Suprapubic skin (tissue), 3 donors: Measurements from ENCODE around the gene NVL.

Source experiments
- POLR2AphosphoS5 ChIP-seq, 3 donors: sonication (generic); formaldehyde crosslinking; IDR thresholded peaks; one replicate each; pipeline ENCODE4 v1.6.1; 2017; ENCODE audit warnings: antibody characterized with exemption in 3 of 3
- TF ChIP-seq, protein P1 (sequence below), 2 donors: fragments of 200-600 bp in 1 of 2; fragments of 450-650 bp in 1 of 2; sonication (generic) in 1 of 2; IDR thresholded peaks; one replicate each; pipeline ENCODE4 v1.5.1; 2016 to 2019; ENCODE audit warnings: antibody characterized with exemption in 2 of 2, mild to moderate bottlenecking in 1 of 2, moderate library complexity in 1 of 2

DNA sequence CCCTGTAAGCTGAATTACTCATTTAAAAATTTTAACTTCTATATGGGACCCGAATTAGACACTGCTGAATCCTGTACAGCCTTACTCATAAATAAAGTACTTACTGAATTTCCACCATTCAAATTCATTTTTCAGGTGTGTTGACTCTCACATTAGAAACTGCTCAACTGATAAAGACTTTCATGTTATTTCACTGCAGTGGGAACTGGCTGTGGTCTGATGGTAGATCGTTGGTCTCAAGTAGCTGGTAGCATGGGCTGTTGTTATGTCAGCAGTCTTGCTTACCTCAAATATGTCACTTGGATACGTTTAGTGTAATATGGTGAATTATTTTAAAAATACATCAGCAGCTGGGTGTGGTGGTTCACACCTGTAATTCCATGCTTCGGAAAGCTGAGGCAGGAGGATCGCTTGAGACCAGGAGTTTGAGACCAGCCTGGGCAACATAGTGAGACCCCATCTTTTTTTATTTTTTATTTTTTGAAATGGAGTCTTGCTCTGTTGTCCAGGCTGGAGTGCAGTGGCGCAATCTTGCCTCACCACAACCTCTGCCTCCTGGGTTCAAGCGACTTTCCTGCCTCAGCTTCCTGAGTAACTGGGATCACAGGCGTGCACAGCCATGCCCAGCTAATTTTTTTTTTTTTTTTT, 136.5 kb downstream of the NVL start:
- TF ChIP-seq, protein P1, sequence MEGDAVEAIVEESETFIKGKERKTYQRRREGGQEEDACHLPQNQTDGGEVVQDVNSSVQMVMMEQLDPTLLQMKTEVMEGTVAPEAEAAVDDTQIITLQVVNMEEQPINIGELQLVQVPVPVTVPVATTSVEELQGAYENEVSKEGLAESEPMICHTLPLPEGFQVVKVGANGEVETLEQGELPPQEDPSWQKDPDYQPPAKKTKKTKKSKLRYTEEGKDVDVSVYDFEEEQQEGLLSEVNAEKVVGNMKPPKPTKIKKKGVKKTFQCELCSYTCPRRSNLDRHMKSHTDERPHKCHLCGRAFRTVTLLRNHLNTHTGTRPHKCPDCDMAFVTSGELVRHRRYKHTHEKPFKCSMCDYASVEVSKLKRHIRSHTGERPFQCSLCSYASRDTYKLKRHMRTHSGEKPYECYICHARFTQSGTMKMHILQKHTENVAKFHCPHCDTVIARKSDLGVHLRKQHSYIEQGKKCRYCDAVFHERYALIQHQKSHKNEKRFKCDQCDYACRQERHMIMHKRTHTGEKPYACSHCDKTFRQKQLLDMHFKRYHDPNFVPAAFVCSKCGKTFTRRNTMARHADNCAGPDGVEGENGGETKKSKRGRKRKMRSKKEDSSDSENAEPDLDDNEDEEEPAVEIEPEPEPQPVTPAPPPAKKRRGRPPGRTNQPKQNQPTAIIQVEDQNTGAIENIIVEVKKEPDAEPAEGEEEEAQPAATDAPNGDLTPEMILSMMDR (IDR thresholded peaks at IDR 0.05), result no peak
- no peak for TF ChIP-seq POLR2AphosphoS5 (IDR thresholded peaks at IDR 0.05)
